ENCODE measurements around the gene OR51A7.
"Not testable (repeated sequence)": the region's sequence is repeated elsewhere in the genome, so short reads cannot be mapped to it uniquely, and the experiment has no call there.

Gene OR51A7, protein sequence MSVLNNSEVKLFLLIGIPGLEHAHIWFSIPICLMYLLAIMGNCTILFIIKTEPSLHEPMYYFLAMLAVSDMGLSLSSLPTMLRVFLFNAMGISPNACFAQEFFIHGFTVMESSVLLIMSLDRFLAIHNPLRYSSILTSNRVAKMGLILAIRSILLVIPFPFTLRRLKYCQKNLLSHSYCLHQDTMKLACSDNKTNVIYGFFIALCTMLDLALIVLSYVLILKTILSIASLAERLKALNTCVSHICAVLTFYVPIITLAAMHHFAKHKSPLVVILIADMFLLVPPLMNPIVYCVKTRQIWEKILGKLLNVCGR

GRCh38 chr11:4903484-4903883, at the start of gene OR51A7:
OR51A7 (plus strand) TSS chr11:4903783; CDS start chr11:4907370, 3,587 bp downstream.
- no peak for DNase-seq (ENCODE audit: low read depth)

GRCh38 chr11:4854286-4854685, 49.3 kb upstream of the OR51A7 start:
- not testable (repeated sequence) for DNase-seq (ENCODE audit: low read depth)

- DNase-seq (ENCODE audit: low read depth), result no peak
These were observed 40.9 kb upstream of the OR51A7 start for GRCh38 chr11:4862447-4863236.

- DNase-seq (ENCODE audit: low read depth), result no peak
These were observed 39.7 kb upstream of the OR51A7 start for GRCh38 chr11:4863876-4864275.

- no peak for DNase-seq (ENCODE audit: low read depth)
These were observed 37.7 kb upstream of the OR51A7 start for GRCh38 chr11:4865855-4866254.

GRCh38 chr11:4881188-4881587, 22.4 kb upstream of the OR51A7 start:
- DNase-seq (ENCODE audit: low read depth), result no peak

GRCh38 chr11:4881860-4882500, 21.6 kb upstream of the OR51A7 start, which contains the start of gene OR51T1:
OR51T1 (plus strand) TSS chr11:4881900; CDS start chr11:4881900, 0 bp downstream.
- DNase-seq (ENCODE audit: low read depth), result no peak

GRCh38 chr11:4882543-4882942, 21.0 kb upstream of the OR51A7 start:
- DNase-seq (ENCODE audit: low read depth), result no peak

DNA sequence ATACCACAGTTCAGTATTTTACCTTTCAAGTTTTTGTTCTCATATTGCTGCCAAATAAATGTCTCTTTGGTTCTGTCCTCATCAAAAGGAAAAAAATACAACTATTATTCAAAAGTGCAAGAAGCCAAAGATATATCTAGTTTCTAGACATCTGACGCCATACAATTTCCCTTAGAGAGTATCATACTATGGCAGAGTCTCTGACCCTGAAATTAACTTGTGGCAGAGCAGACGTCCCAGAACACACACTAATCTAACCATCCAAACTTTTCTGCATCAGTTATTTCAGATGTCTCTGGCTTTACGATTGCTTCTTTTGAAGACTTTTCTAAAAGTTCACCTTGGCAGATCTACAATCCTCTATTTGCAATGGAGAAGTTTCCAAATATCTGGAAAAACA, 19.2 kb upstream of the OR51A7 start:
- DNase-seq (ENCODE audit: low read depth), result no peak

- DNase-seq (ENCODE audit: low read depth), result no peak
These were observed 17.4 kb upstream of the OR51A7 start for GRCh38 chr11:4886186-4886585.

GRCh38 chr11:4887591-4887990, 16.0 kb upstream of the OR51A7 start:
- no peak for DNase-seq (ENCODE audit: low read depth)

DNA sequence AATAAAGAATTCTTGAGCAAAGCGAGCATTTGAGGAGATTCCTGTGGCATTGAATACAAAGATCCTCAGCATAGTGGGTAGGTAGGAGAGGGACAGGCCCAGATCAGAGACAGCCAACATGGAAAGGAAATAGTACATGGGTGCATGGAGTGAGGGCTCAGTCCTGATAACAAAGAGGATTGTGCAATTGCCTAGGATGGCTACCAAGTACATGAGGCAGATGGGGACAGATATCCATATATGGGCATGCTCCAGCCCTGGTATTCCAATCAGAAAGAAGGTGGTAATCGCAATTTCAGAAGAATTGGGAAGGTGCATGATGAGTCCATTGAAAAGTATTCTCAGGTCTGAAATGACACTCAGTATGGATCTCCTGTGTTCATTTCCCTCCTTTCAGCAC, 13.3 kb upstream of the OR51A7 start:
- DNase-seq (ENCODE audit: low read depth), result no peak

DNA sequence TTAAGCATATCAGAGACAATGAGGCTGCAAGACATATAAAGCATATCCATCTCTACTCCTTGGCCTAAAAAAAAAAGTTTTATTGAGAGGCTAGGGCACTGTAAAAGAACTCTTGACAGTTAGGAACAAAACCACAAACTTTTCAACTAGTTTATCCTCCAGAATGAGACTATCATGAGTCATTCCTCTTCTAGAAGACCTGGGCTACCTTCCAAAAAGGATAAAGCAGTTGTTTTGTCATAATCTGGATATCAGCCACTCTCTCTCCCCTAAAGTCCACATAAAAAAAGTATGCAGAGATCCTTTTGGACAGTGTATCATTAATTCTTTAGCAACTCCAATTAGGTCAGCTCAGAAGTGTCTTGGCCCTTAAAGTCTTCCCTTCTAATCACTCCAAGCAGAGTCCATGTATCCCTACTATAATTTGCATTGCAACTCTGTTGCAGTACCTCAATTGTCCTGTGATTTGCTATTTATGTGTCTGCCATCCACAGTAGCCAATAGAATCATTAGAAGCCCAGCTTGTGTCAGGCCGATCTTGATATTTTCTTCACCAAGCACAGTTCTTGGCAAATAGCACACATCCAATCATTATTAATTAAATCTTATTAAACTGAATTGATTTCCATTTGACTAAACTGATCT, 11.5 kb upstream of the OR51A7 start:
- DNase-seq (ENCODE audit: low read depth), result peak; percentile 83

DNA sequence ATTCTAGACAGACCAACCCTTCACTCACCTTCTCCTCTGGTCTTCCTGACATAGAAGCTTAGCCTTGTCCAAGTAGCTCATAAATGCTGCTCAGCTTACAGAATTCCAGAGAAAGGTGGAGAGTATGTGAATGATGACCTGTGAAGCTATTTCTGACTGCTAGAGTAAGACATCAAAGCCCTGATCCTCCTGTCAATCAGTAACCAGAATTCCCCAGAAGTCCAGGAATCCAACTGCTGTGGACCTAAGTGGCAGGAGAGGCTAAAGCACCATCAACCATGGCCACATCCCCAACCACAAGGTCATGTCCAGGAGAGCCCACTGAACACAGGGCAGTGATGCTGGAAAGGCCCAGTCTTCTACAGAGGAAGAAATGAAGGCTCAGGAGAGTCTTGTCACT, 13.0 kb downstream of the OR51A7 start:
- no peak for DNase-seq (ENCODE audit: low read depth)

DNA sequence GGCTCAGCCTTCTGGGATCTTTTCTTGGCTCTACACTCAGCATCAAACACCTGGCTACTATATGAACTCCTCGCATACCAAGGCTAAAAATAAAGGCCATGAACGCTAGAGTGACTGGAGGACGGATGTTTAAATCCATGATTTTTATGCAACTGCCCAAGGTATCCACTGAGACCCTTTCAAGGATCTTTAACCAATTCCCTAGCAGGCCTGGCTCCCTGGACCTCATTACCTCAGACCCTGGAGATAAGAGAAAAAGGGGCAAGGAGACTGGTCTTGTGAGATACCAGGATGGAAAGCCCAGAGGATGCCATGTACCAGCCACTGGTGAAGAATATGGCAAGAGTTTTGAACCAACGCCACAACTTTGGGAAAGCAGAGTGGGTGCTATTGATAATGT, 15.7 kb downstream of the OR51A7 start, which contains the start of gene OR51G2:
OR51G2 (minus strand) TSS at position 101 of the 400 bp plus-strand sequence. CDS start 3,687 bp downstream, outside the sequence.
- no peak for DNase-seq (ENCODE audit: low read depth)

- DNase-seq (ENCODE audit: low read depth), result no peak
These were observed 18.2 kb downstream of the OR51A7 start for GRCh38 chr11:4921796-4922195.

DNA sequence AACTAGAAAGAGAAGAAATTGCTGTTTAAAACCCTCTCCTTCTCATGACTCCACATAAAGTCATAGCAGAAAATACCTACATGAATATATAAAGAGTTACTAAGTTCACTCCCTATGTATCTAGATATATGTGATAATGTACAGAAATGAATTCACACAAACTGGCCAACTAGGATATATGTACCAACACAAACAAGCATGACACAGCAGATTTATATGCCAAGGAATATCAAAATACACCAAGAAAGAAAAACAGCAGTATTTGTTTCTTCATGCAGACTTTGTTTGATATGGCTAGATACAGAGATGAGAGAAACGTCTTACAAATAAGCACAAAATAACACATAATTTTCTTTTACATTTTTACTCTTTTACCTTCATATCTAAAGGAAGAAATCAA, 18.7 kb downstream of the OR51A7 start:
- no peak for DNase-seq (ENCODE audit: low read depth)

- no peak for DNase-seq (ENCODE audit: low read depth)
These were observed 20.7 kb downstream of the OR51A7 start, which contains the start of gene OR51G1 for GRCh38 chr11:4924239-4924638. OR51G1 (minus strand) TSS chr11:4924339; CDS start chr11:4924339, 0 bp downstream.

DNA sequence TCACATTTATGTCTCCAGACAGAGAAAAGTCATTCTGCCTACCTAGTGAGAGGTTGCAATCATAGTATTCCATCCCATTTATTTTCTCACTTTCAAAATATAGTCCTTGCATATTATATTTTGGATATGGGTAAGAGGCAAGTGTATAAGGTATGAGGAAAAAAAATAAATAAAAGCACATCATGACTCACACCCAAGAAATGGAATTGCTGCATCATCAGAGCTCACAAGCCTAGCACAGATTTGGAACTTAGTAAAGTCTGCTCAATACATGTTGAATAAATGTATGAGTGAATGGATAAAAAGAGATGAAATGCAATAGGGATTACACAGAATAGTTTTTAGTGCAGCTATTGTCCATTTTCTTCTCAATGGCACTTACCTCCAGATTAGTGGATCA, 23.0 kb downstream of the OR51A7 start:
- DNase-seq (ENCODE audit: low read depth), result no peak

DNA sequence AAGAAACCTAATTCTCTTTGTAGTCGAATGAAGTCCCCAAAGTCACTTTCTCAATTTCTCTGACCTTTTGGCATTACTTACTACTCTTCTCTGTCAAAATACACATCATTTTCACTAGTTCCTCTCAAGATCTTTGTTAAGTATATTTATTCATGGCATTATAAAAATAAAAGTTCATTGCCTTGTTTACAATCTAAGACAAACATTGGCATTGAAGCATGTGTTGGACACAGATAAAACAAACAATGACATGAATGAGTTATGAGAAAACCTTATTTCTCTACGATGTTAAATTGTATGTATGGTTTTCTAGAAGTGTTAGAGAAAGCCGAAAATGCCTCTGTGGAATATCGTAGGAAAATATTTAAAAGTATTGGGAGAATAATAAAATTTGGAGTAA, 29.2 kb downstream of the OR51A7 start:
- no peak for DNase-seq (ENCODE audit: low read depth)

- DNase-seq (ENCODE audit: low read depth), result no peak
These were observed 33.2 kb downstream of the OR51A7 start for GRCh38 chr11:4936745-4937144.

DNA sequence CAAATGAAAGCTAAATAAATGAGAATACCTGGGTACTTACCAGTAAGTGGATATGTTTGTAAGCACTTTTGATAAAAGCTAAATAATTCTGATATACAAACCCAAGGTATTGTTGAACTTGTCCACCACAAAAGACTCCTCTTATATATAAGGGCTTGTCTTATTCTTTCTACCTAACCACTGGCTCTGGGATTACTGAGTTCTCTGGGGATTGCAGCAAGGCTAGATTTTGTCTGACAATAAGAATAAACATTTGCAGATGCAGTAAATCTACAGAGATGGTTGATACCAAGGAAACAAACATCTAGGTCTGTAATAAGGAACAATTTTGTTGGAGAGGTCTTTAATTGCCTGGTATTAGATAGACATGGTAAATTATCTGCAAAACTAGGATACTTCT, 43.9 kb downstream of the OR51A7 start, which contains the start of gene OR51A4:
OR51A4 (minus strand) TSS at position 101 of the 400 bp plus-strand sequence. CDS start 505 bp downstream, outside the sequence.
- no peak for DNase-seq (ENCODE audit: low read depth)
